DND-41 (cell line): Measurements from ENCODE around the gene SEC22A.

ENCODE experiments used
- CTCF ChIP-seq: IDR thresholded peaks from 2 replicates; pipeline ENCODE4 v1.5.1; 2012; ENCODE audit warnings: borderline replicate concordance, low read length, moderate library complexity, mild to moderate bottlenecking; ENCODE audit not compliant: poor library complexity, severe bottlenecking; ENCODE audit errors: extremely low read depth
- EZH2 ChIP-seq: IDR thresholded peaks from 3 replicates; pipeline ENCODE4 v1.6.1; 2012; ENCODE audit warnings: borderline replicate concordance, low read depth, mild to moderate bottlenecking, moderate library complexity, low read length, inconsistent platforms; ENCODE audit not compliant: severe bottlenecking

- TF ChIP-seq CTCF = no peak
- no peak for TF ChIP-seq EZH2
Measured at GRCh38 chr3:123152687-123153086, 49.1 kb upstream of the SEC22A start.
